K562 (cell line): Measurements from ENCODE around the gene EFHC2. TPM values are rescaled to one million over a fixed set of nuclear protein-coding genes. Genes with fewer than 3 reads are reported as not detected.

Experiments
- ATAC-seq: fragments of 200-7000 bp; cut with Tn5 transposase; 3 replicates; pipeline ENCODE4 v1.9.1; 2020; ENCODE audit warnings: moderate library complexity
- BruUV-seq: library from RNA; stranded (reverse); fragments of 400-500 nt; replicated peaks from 2 replicates; lab custom pipeline; 2021; lab: Mats Ljungman, UMichigan
- CTCF ChIA-PET: fragments of 300-600 bp; formaldehyde crosslinking; extraction: SDS; loops from one replicate; lab custom pipeline; 2021; ENCODE audit warnings: low intra/inter-chr PET ratio; lab: Yijun Ruan, JAX
- POLR2A ChIA-PET: fragments of 300-600, 350-650 bp; sonication (Branson Sonifier 250); formaldehyde crosslinking; extraction: SDS; loops from one replicate; lab custom pipeline; 2021; ENCODE audit warnings: antibody characterized with exemption, inconsistent platforms; lab: Yijun Ruan, JAX
- DNase-seq, 4 experiments: peaks; one replicate each; pipeline versions ENCODE4 v3.0.0 to v3.0.0-alpha.2; 2011 to 2018; ENCODE audit warnings: low spot score in 3 of 4, mixed read lengths in 3 of 4; ENCODE audit errors: extremely low read depth in 1 of 4
- FAIRE-seq: peaks from 2 replicates; lab custom pipeline; 2011; peaks lifted over from hg19 to GRCh38; lab: Jason Lieb, UNC
- H2AFZ ChIP-seq: 2 replicates; pipeline ENCODE4 v1.6.0; 2011; ENCODE audit warnings: low read depth, low read length, control low read depth, inconsistent platforms
- H3K27ac ChIP-seq: fragments of 200-600 bp; 3 replicates; pipeline ENCODE4 v1.8.0; 2011; ENCODE audit warnings: low read depth, mild to moderate bottlenecking, control low read depth, inconsistent platforms, low read length, moderate library complexity, mixed read lengths; ENCODE audit errors: extremely low read depth
- H3K27me3 ChIP-seq, 2 experiments: fragments of 300-600 bp in 1 of 2; 2 replicates in 1 of 2; 3 replicates in 1 of 2; pipeline versions ENCODE4 v1.6.0 to v1.8.0; 2011; ENCODE audit warnings: inconsistent platforms in 2 of 2, low read length in 2 of 2, mild to moderate bottlenecking in 1 of 2, mixed read lengths in 1 of 2, moderate library complexity in 1 of 2; ENCODE audit not compliant: control insufficient read depth in 2 of 2, insufficient read depth in 2 of 2
- H3K36me3 ChIP-seq: fragments of 300-600 bp; 3 replicates; pipeline ENCODE4 v1.8.0; 2011; ENCODE audit warnings: mild to moderate bottlenecking, low read length, inconsistent platforms; ENCODE audit not compliant: control insufficient read depth, insufficient read depth
- H3K4me1 ChIP-seq, 2 experiments: fragments of 200-600 bp in 1 of 2; replicated peaks in 1 of 2; 2 replicates in 1 of 2; 3 replicates in 1 of 2; pipeline versions ENCODE4 v1.5.1 to v1.8.0; 2011; ENCODE audit warnings: inconsistent platforms in 2 of 2, low read length in 2 of 2, mild to moderate bottlenecking in 1 of 2, mixed read lengths in 1 of 2, moderate library complexity in 1 of 2; ENCODE audit not compliant: control insufficient read depth in 2 of 2, insufficient read depth in 2 of 2
- H3K4me2 ChIP-seq: 2 replicates; pipeline ENCODE4 v1.6.1; 2011; ENCODE audit warnings: low read length, control low read depth, inconsistent platforms, mixed read lengths; ENCODE audit not compliant: insufficient read depth
- H3K4me3 ChIP-seq: fragments of 200-600 bp; sonication (generic), shearing (Covaris generic); 2 replicates; pipeline ENCODE4 v1.5.1; 2016; ENCODE audit warnings: control low read depth, inconsistent platforms
- H3K79me2 ChIP-seq: fragments of 200-600 bp; 3 replicates; pipeline ENCODE4 v1.8.0; 2011; ENCODE audit warnings: low read length, inconsistent platforms; ENCODE audit not compliant: control insufficient read depth, insufficient read depth
- H3K9ac ChIP-seq, 2 experiments: 2 replicates each; pipeline versions ENCODE4 v1.6.0 to v1.6.1; 2011; ENCODE audit warnings: low read depth in 2 of 2, low read length in 2 of 2, control low read depth in 1 of 2, inconsistent platforms in 1 of 2, mild to moderate bottlenecking in 1 of 2, mixed read lengths in 1 of 2; ENCODE audit not compliant: insufficient read depth in 1 of 2
- H3K9me1 ChIP-seq: one replicate; pipeline ENCODE4 v1.6.0; 2011; ENCODE audit warnings: inconsistent platforms, mild to moderate bottlenecking, low read length, moderate library complexity; ENCODE audit not compliant: control insufficient read depth, insufficient read depth
- H3K9me3 ChIP-seq: replicated peaks from 2 replicates; pipeline ENCODE4 v1.5.1; 2011; ENCODE audit warnings: low read depth, low read length, inconsistent platforms; ENCODE audit not compliant: control insufficient read depth, insufficient read depth
- H4K20me1 ChIP-seq: replicated peaks from 2 replicates; pipeline ENCODE4 v1.6.1; 2011; ENCODE audit warnings: low read length, inconsistent platforms, mixed read lengths; ENCODE audit not compliant: control insufficient read depth, insufficient read depth
- CHCHD3 ChIP-seq: fragments of 250-450 bp; sonication (Bioruptor Pico); IDR thresholded peaks from 2 replicates; pipeline ENCODE4 v2.1.2; 2022; ENCODE audit warnings: mild to moderate bottlenecking
- ETV6 ChIP-seq, 3 experiments: fragments of 150-350 bp in 1 of 3; sonication (generic) in 1 of 3; formaldehyde crosslinking in 1 of 3; IDR thresholded peaks; 2 replicates each; pipeline versions ENCODE4 v1.6.1 to v1.8.0; 2014 to 2022; ENCODE audit warnings: borderline replicate concordance in 2 of 3, low read depth in 2 of 3, antibody characterized with exemption in 1 of 3, low read length in 1 of 3, mild to moderate bottlenecking in 1 of 3, missing genetic modification reagents in 1 of 3
- GMEB1 ChIP-seq: fragments of 250-450 bp; sonication (Bioruptor Pico); IDR thresholded peaks from 2 replicates; pipeline ENCODE4 v1.4.0; 2020; ENCODE audit warnings: mild to moderate bottlenecking
- KDM1A ChIP-seq, 2 experiments: fragments of 450-650 bp; IDR thresholded peaks; 2 replicates each; pipeline ENCODE4 v1.6.1; 2016; ENCODE audit warnings: mild to moderate bottlenecking in 2 of 2
- NR2F6 ChIP-seq: fragments of 450-650 bp; formaldehyde crosslinking; IDR thresholded peaks from 2 replicates; pipeline ENCODE4 v1.4.0; 2020; ENCODE audit warnings: mild to moderate bottlenecking
- PCBP2 ChIP-seq: fragments of 200-400 bp; formaldehyde crosslinking; IDR thresholded peaks from 2 replicates; pipeline ENCODE4 v1.6.1; 2018; ENCODE audit warnings: low read length, low read depth, mild to moderate bottlenecking, moderate library complexity; ENCODE audit not compliant: poor library complexity, severe bottlenecking
- POLR2G ChIP-seq: fragments of 200-400 bp; formaldehyde crosslinking; IDR thresholded peaks from 2 replicates; pipeline ENCODE4 v1.6.1; 2017; ENCODE audit warnings: low read depth, mild to moderate bottlenecking, antibody characterized with exemption, low read length, moderate library complexity
- RCOR1 ChIP-seq, 2 experiments: IDR thresholded peaks; 2 replicates each; pipeline ENCODE4 v1.6.1; 2012; ENCODE audit warnings: low read depth in 2 of 2, low read length in 2 of 2, borderline replicate concordance in 1 of 2, improper control_type of control experiment in 1 of 2
- TCFL5 ChIP-seq: fragments of 250-450 bp; sonication (Bioruptor Pico); conservative IDR thresholded peaks from 2 replicates; pipeline ENCODE4 v1.6.1; 2021; ENCODE audit warnings: mild to moderate bottlenecking, moderate library complexity, matching md5 sums
- ZNF507 ChIP-seq: conservative IDR thresholded peaks from 2 replicates; pipeline ENCODE4 v1.6.1; 2017; ENCODE audit warnings: missing genetic modification characterization, missing compliant biosample characterization
- ZNF778 ChIP-seq: fragments of 450-650 bp; formaldehyde crosslinking; IDR thresholded peaks from 2 replicates; pipeline ENCODE4 v1.4.0; 2020; ENCODE audit warnings: mild to moderate bottlenecking, moderate library complexity
- WGBS: fragments of 100-300 bp; shearing (Covaris generic); methylation state at CpG from one replicate; pipeline ENCODE4 v1.1.6; 2016; ENCODE audit warnings: low coverage, mixed read lengths; ENCODE audit not compliant: insufficient coverage; ENCODE audit errors: missing lambda C conversion rate; 5-methylcytosine and 5-hydroxymethylcytosine counted together
- in situ Hi-C: fragments of 300-500 bp; cut with MboI; formaldehyde crosslinking; loops from 4 replicates; pipeline ENCODE4 v1.15.0; 2018; ENCODE audit warnings: inconsistent platforms, mixed read lengths
- intact Hi-C: fragments of 100-400 bp; cut with micrococcal nuclease; formaldehyde crosslinking; loops from 2 replicates; pipeline ENCODE4 v1.14.2; 2022
- polyA plus RNA-seq, 8 experiments: library from polyadenylated mRNA; depleted of rRNA in 4 of 8; stranded (reverse) in 5 of 8; unstranded in 3 of 8; fragments of >200 nt; fragmentation: Nextera tagmentation in 2 of 8; fragmentation: Illumina TruSeq in 1 of 8; extraction: Ambion mirVana in 2 of 8; extraction: Trizol in 1 of 8; gene quantifications; 2 replicates each; pipeline versions ENCODE4 v1.2.1 to v1.2.3, GENCODE V29; 2011 to 2014; ENCODE audit warnings: inconsistent platforms in 1 of 8, missing spikeins in 1 of 8
- total RNA-seq, 7 experiments: library from RNA; depleted of rRNA in 6 of 7; stranded (reverse); fragments of >200 nt in 6 of 7; fragmentation: Illumina TruSeq in 2 of 7; extraction: Trizol in 2 of 7; gene quantifications; 2 replicates each; pipeline versions ENCODE4 v1.2.1 to v1.2.3, GENCODE V29; 2011 to 2021; ENCODE audit warnings: low replicate concordance in 1 of 7

EFHC2 gene
- total and polyA plus RNA-seq, 9 of the 15 experiments (the other 6 are each of a cell fraction or from before 2014, with no cell fraction given), result 1.3 to 8.1 (median 3.0) TPM

- no peak for TF ChIP-seq KDM1A (IDR thresholded peaks at IDR 0.05)
- TF ChIP-seq RCOR1 (IDR thresholded peaks at IDR 0.05; ENCODE audit: borderline replicate concordance in 1 of 2, low read depth in 2 of 2, low read length in 2 of 2), result no peak
- no peak for TF ChIP-seq NR2F6 (CRISPR knock-in tag)
- TF ChIP-seq PCBP2, result no peak
These were observed 78.5 kb downstream of the EFHC2 start (continued) for GRCh38 chrX:44264936-44265335.

- no TSS peak for BruUV-seq
- in situ Hi-C loops, result no loop called here
- DNase-seq (no peak), ATAC-seq (no peak), FAIRE-seq (no peak)
- Histone ChIP-seq H3K27ac (no peak overlapping the region), H3K4me1 (no peaks in the 10 kb centered on the region; a peak in 1 of 5 replicates), H3K9ac (no peak overlapping the region), H3K36me3 (no peaks in the 10 kb centered on the region), H3K4me3 (no peak overlapping the region), H3K4me2 (no peak overlapping the region), H3K27me3 (no peaks in the 10 kb centered on the region), H3K9me3 (no peaks in the 10 kb centered on the region), H3K9me1 (no peaks in the 10 kb centered on the region), H2AFZ (no peak overlapping the region), H4K20me1 (no peaks in the 10 kb centered on the region)
- 53% methylated on average over 5 of the region's 5 CpGs for WGBS
- POLR2A ChIA-PET, result interaction anchor here (1.0 kb wide), 1 partner anchor 63 kb away, joined by 3 read pairs; no protein-coding TSS in a partner anchor
- intact Hi-C loops, result no loop called here
- TF ChIP-seq ETV6 (IDR thresholded peaks at IDR 0.05; ENCODE audit: borderline replicate concordance in 1 of 2, low read depth in 2 of 2, low read length in 1 of 2) (no peak), ETV6 (CRISPR knock-in tag; IDR thresholded peaks at IDR 0.05; ENCODE audit: borderline replicate concordance) (no peak), ZNF778 (CRISPR knock-in tag) (no peak), POLR2G (no peak), CHCHD3 (CRISPR knock-in tag) (no peak), TCFL5 (CRISPR knock-in tag) (no peak), GMEB1 (CRISPR knock-in tag) (no peak), ZNF507 (tag) (no peak)
- TF ChIP-seq, all 486 proteins: peak for 0
- no peaks in the 10 kb centered on the region for H3K79me2 ChIP-seq
- CTCF ChIA-PET, result no interaction called here
These were observed 82.2 kb downstream of the EFHC2 start for GRCh38 chrX:44261286-44261685.
